Breast epithelium (tissue), 4 donors: ENCODE data around the gene GNPDA2. TPM values are rescaled to one million over a fixed set of nuclear protein-coding genes. Genes with fewer than 3 reads are reported as not detected.

Experiments used
- DNase-seq, 2 donors: peaks; one replicate each; pipeline ENCODE4 v3.0.0-alpha.2; 2019; ENCODE audit warnings: low spot score in 2 of 2
- H3K27ac ChIP-seq, 2 donors: fragments of 200-600 bp; sonication (generic) in 1 of 2; one replicate each; pipeline ENCODE4 v1.5.1; 2016 to 2019; ENCODE audit warnings: mild to moderate bottlenecking in 1 of 2
- H3K27me3 ChIP-seq, 2 donors: fragments of 200-600 bp; sonication (generic) in 1 of 2; one replicate each; pipeline versions ENCODE4 v1.5.1 to v1.6.0; 2017 to 2019; ENCODE audit warnings: control low read depth in 1 of 2, mild to moderate bottlenecking in 1 of 2
- H3K36me3 ChIP-seq: fragments of 200-600 bp; one replicate; pipeline ENCODE4 v1.5.1; 2019
- H3K4me1 ChIP-seq, 2 donors: fragments of 200-600 bp; sonication (generic); one replicate each; pipeline ENCODE4 v1.5.1; 2016 to 2019; ENCODE audit warnings: control low read depth in 1 of 2
- H3K4me3 ChIP-seq, 3 donors: fragments of 200-600 bp; sonication (generic); 1 replicate in 2 of 3; 2 replicates in 1 of 3; pipeline ENCODE4 v1.5.1; 2016 to 2019; ENCODE audit warnings: mild to moderate bottlenecking in 3 of 3, moderate library complexity in 2 of 3
- H3K9me3 ChIP-seq, 2 donors: fragments of 200-600 bp; sonication (generic) in 1 of 2; one replicate each; pipeline ENCODE4 v1.5.1; 2016 to 2019; ENCODE audit warnings: control low read depth in 1 of 2
- CTCF ChIP-seq, 3 donors: fragments of 450-650 bp; IDR thresholded peaks; one replicate each; pipeline ENCODE4 v1.5.1; 2016 to 2017; ENCODE audit warnings: antibody characterized with exemption in 3 of 3, mild to moderate bottlenecking in 3 of 3, moderate library complexity in 3 of 3
- POLR2A ChIP-seq: fragments of 450-650 bp; IDR thresholded peaks from one replicate; pipeline ENCODE4 v1.6.1; 2016; ENCODE audit warnings: antibody characterized with exemption, mild to moderate bottlenecking, moderate library complexity
- POLR2AphosphoS5 ChIP-seq, 3 donors: sonication (generic); formaldehyde crosslinking; IDR thresholded peaks; one replicate each; pipeline ENCODE4 v1.6.1; 2017; ENCODE audit warnings: antibody characterized with exemption in 3 of 3
- intact Hi-C: fragments of 100-400 bp; cut with DNase I; formaldehyde crosslinking; loops from one replicate; pipeline ENCODE4 v1.15.1; 2023; ENCODE audit warnings: low total_unique reads
- total RNA-seq, 3 donors: library from RNA; depleted of rRNA; stranded (reverse); fragments of >200 nt; gene quantifications; one replicate each; pipeline ENCODE4 v1.1.0, GENCODE V29; 2016

Gene GNPDA2
- total RNA-seq = 10 to 100 TPM; 11.8 to 17.0 (median 17.0) TPM

- intact Hi-C loops = no loop called here
- Histone ChIP-seq H3K9me3 (no peaks in the 10 kb centered on the region), H3K27ac (peak within 1 kb of the TSS; percentile 80 to 86), H3K4me1 (peaks cover 0 to 5% of the 10 kb centered on the region in 2 donors), H3K36me3 (no peaks in the 10 kb centered on the region), H3K27me3 (no peaks in the 10 kb centered on the region), H3K4me3 (peak within 1 kb of the TSS; percentile 79 to 86 (median 85))
- TF ChIP-seq POLR2AphosphoS5 (IDR thresholded peaks at IDR 0.05) (peak in 1 of 3 donors; percentile 41), POLR2A (no peak)
- peak; percentile 70 to 80 for DNase-seq
Measured at GRCh38 chr4:44726038-44726871, at the start of gene GNPDA2. Gene GNPDA2, minus strand, starts transcription at chr4:44726556. Its CDS starts 4,349 bp downstream, at chr4:44722207.

- Histone ChIP-seq H3K27me3 (no peaks in the 10 kb centered on the region), H3K4me3 (no peak overlapping the region), H3K36me3 (no peaks in the 10 kb centered on the region), H3K4me1 (no peaks in the 10 kb centered on the region), H3K9me3 (peaks cover 0 to 16% of the 10 kb centered on the region in 2 donors), H3K27ac (no peak overlapping the region)
- TF ChIP-seq POLR2A (no peak), CTCF (IDR thresholded peaks at IDR 0.05) (no peak), POLR2AphosphoS5 (IDR thresholded peaks at IDR 0.05) (no peak)
- intact Hi-C loops = no loop called here
- no peak for DNase-seq
Measured at GRCh38 chr4:44772340-44772739, 46.0 kb upstream of the GNPDA2 start.

- TF ChIP-seq CTCF (IDR thresholded peaks at IDR 0.05) (no peak), POLR2AphosphoS5 (IDR thresholded peaks at IDR 0.05) (no peak), POLR2A (no peak)
- DNase-seq = no peak
- Histone ChIP-seq H3K4me3 (no peak overlapping the region), H3K27me3 (no peaks in the 10 kb centered on the region), H3K36me3 (no peaks in the 10 kb centered on the region), H3K4me1 (no peaks in the 10 kb centered on the region), H3K27ac (no peak overlapping the region), H3K9me3 (peaks cover 0 to 16% of the 10 kb centered on the region in 2 donors)
- intact Hi-C loops = no loop called here
Measured at GRCh38 chr4:44771789-44772188, 45.4 kb upstream of the GNPDA2 start.

- Histone ChIP-seq H3K4me1 (no peaks in the 10 kb centered on the region), H3K4me3 (no peak overlapping the region), H3K27me3 (no peaks in the 10 kb centered on the region), H3K9me3 (no peaks in the 10 kb centered on the region), H3K36me3 (no peaks in the 10 kb centered on the region), H3K27ac (no peak overlapping the region)
- no peak for TF ChIP-seq POLR2A
- no peak for TF ChIP-seq CTCF (IDR thresholded peaks at IDR 0.05)
- no peak for TF ChIP-seq POLR2AphosphoS5 (IDR thresholded peaks at IDR 0.05)
- no peak for DNase-seq
- intact Hi-C loops = no loop called here
Measured at GRCh38 chr4:44766453-44766852, 40.1 kb upstream of the GNPDA2 start.

GRCh38 chr4:44765116-44765515 lies 38.8 kb upstream of the GNPDA2 start:
- Histone ChIP-seq H3K4me3 (no peak overlapping the region), H3K9me3 (no peaks in the 10 kb centered on the region), H3K27ac (no peak overlapping the region), H3K27me3 (no peaks in the 10 kb centered on the region), H3K36me3 (no peaks in the 10 kb centered on the region), H3K4me1 (no peaks in the 10 kb centered on the region)
- intact Hi-C loops = no loop called here
- TF ChIP-seq POLR2A = no peak
- no peak for TF ChIP-seq CTCF (IDR thresholded peaks at IDR 0.05)
- TF ChIP-seq POLR2AphosphoS5 (IDR thresholded peaks at IDR 0.05) = no peak
- no peak for DNase-seq
